Mesenchymal stem cell (in vitro differentiated cells and primary cell): Measurements from ENCODE around the gene CLDN11.

Experiments
- DNase-seq: peaks from one replicate; pipeline ENCODE4 v3.0.0-alpha.2; 2013
- H2AFZ ChIP-seq: one replicate; pipeline ENCODE4 v1.6.1; 2013; ENCODE audit warnings: low read depth, mild to moderate bottlenecking, control low read depth, inconsistent platforms, low read length, moderate library complexity
- H2AK5ac ChIP-seq: 2 replicates; pipeline ENCODE4 v1.6.1; 2013; ENCODE audit warnings: low read length, moderate library complexity, mild to moderate bottlenecking, inconsistent platforms; ENCODE audit not compliant: severe bottlenecking
- H2BK120ac ChIP-seq: one replicate; pipeline ENCODE4 v1.6.1; 2013; ENCODE audit warnings: low read depth, mild to moderate bottlenecking, inconsistent platforms, low read length, moderate library complexity
- H2BK12ac ChIP-seq, 2 experiments: one replicate each; pipeline ENCODE4 v1.6.1; 2013; ENCODE audit warnings: inconsistent platforms in 2 of 2, low read length in 2 of 2, mild to moderate bottlenecking in 2 of 2, moderate library complexity in 2 of 2, control low read depth in 1 of 2
- H2BK15ac ChIP-seq: one replicate; pipeline ENCODE4 v1.6.1; 2013; ENCODE audit warnings: mild to moderate bottlenecking, low read depth, inconsistent platforms; ENCODE audit not compliant: poor library complexity, severe bottlenecking
- H2BK5ac ChIP-seq: 2 replicates; pipeline ENCODE4 v1.6.1; 2013; ENCODE audit warnings: low read depth, mild to moderate bottlenecking, low read length, control low read depth, inconsistent platforms; ENCODE audit not compliant: poor library complexity, severe bottlenecking
- H3K14ac ChIP-seq, 2 experiments: one replicate each; pipeline ENCODE4 v1.6.1; 2013; ENCODE audit warnings: inconsistent platforms in 2 of 2, low read length in 2 of 2, control low read depth in 1 of 2, mild to moderate bottlenecking in 1 of 2, moderate library complexity in 1 of 2
- H3K18ac ChIP-seq, 2 experiments: one replicate each; pipeline ENCODE4 v1.6.1; 2013; ENCODE audit warnings: inconsistent platforms in 2 of 2, low read length in 2 of 2, control low read depth in 1 of 2, low read depth in 1 of 2, mild to moderate bottlenecking in 1 of 2
- H3K23ac ChIP-seq, 2 experiments: one replicate each; pipeline ENCODE4 v1.6.1; 2013; ENCODE audit warnings: inconsistent platforms in 2 of 2, low read length in 2 of 2, mild to moderate bottlenecking in 2 of 2, moderate library complexity in 2 of 2, control low read depth in 1 of 2
- H3K27ac ChIP-seq: 2 replicates; pipeline ENCODE4 v1.5.1; 2013; ENCODE audit warnings: mild to moderate bottlenecking, moderate library complexity, low read length, control low read depth, inconsistent platforms; ENCODE audit not compliant: poor library complexity, severe bottlenecking
- H3K27me3 ChIP-seq, 2 experiments: 2 replicates each; pipeline versions ENCODE4 v1.6.1 to v1.7.0; 2013; ENCODE audit warnings: low read length in 2 of 2, mild to moderate bottlenecking in 2 of 2, moderate library complexity in 2 of 2, control low read depth in 1 of 2, inconsistent platforms in 1 of 2; ENCODE audit not compliant: control insufficient read depth in 1 of 2, insufficient read depth in 1 of 2
- H3K36me3 ChIP-seq, 2 experiments: 2 replicates each; pipeline versions ENCODE4 v1.6.1 to v1.7.0; 2013; ENCODE audit warnings: low read length in 2 of 2, control low read depth in 1 of 2, inconsistent platforms in 1 of 2, low read depth in 1 of 2, mild to moderate bottlenecking in 1 of 2; ENCODE audit not compliant: insufficient read depth in 2 of 2, control insufficient read depth in 1 of 2
- H3K4ac ChIP-seq, 2 experiments: one replicate each; pipeline ENCODE4 v1.6.1; 2013; ENCODE audit warnings: inconsistent platforms in 2 of 2, low read length in 2 of 2, mild to moderate bottlenecking in 2 of 2, moderate library complexity in 2 of 2, control low read depth in 1 of 2, low read depth in 1 of 2
- H3K4me1 ChIP-seq: 2 replicates; pipeline ENCODE4 v1.6.1; 2013; ENCODE audit warnings: low read depth, low read length, control low read depth; ENCODE audit not compliant: control insufficient read depth, insufficient read depth
- H3K4me2 ChIP-seq: 2 replicates; pipeline ENCODE4 v1.6.1; 2013; ENCODE audit warnings: low read length, mild to moderate bottlenecking, inconsistent platforms; ENCODE audit not compliant: poor library complexity, severe bottlenecking
- H3K4me3 ChIP-seq, 2 experiments: 2 replicates each; pipeline versions ENCODE4 v1.5.1 to v1.7.0; 2013; ENCODE audit warnings: low read length in 2 of 2, mild to moderate bottlenecking in 2 of 2, control low read depth in 1 of 2, low read depth in 1 of 2; ENCODE audit not compliant: insufficient read depth in 1 of 2
- H3K79me1 ChIP-seq: replicated peaks from 2 replicates; pipeline ENCODE4 v1.6.1; 2013; ENCODE audit warnings: mild to moderate bottlenecking, control low read depth, low read length, inconsistent platforms; ENCODE audit not compliant: poor library complexity, severe bottlenecking
- H3K9ac ChIP-seq: 2 replicates; pipeline ENCODE4 v1.7.0; 2013; ENCODE audit warnings: mild to moderate bottlenecking, low read length, moderate library complexity
- H3K9me3 ChIP-seq: 2 replicates; pipeline ENCODE4 v1.7.0; 2013; ENCODE audit warnings: mild to moderate bottlenecking, low read length; ENCODE audit not compliant: control insufficient read depth
- H4K8ac ChIP-seq: one replicate; pipeline ENCODE4 v1.6.1; 2013; ENCODE audit warnings: inconsistent platforms, mild to moderate bottlenecking, low read length, moderate library complexity
- H4K91ac ChIP-seq: one replicate; pipeline ENCODE4 v1.6.1; 2013; ENCODE audit warnings: mild to moderate bottlenecking, low read length, inconsistent platforms
- WGBS: methylation state at CpG from one replicate; pipeline ENCODE4 v1.1.7; 2013; ENCODE audit warnings: mixed read lengths; 5-methylcytosine and 5-hydroxymethylcytosine counted together

Gene CLDN11

GRCh38 chr3:170432416-170432815 lies 13.7 kb downstream of the CLDN11 start:
- Histone ChIP-seq H2BK120ac (no peak overlapping the region), H2BK12ac (no peak overlapping the region), H3K36me3 (peaks cover 5 to 99% of the 10 kb centered on the region in 2 experiments), H3K27me3 (no peaks in the 10 kb centered on the region), H4K91ac (no peak overlapping the region), H4K8ac (no peak overlapping the region), H3K27ac (no peak overlapping the region), H3K4me2 (no peak overlapping the region), H3K79me1 (no peaks in the 10 kb centered on the region), H2AK5ac (no peak overlapping the region), H3K9ac (no peak overlapping the region), H3K4me1 (no peaks in the 10 kb centered on the region), H3K4ac (no peak overlapping the region), H2AFZ (no peak overlapping the region), H3K14ac (no peak overlapping the region), H3K18ac (no peak overlapping the region), H3K9me3 (no peaks in the 10 kb centered on the region), H2BK15ac (no peak overlapping the region), H3K23ac (peak overlapping the region in 1 of 2 experiments; percentile 46), H2BK5ac (no peak overlapping the region), H3K4me3 (no peak overlapping the region)
- DNase-seq = no peak
- 97% methylated on average over 14 of the region's 14 CpGs for WGBS

- no peak overlapping the region for H3K14ac ChIP-seq
- H2BK15ac ChIP-seq = no peak overlapping the region
- H3K36me3 ChIP-seq = peaks cover 5 to 77% of the 10 kb centered on the region in 2 experiments
- H3K27me3 ChIP-seq = no peaks in the 10 kb centered on the region
- H3K9me3 ChIP-seq = no peaks in the 10 kb centered on the region
- H4K8ac ChIP-seq = no peak overlapping the region
- H2AK5ac ChIP-seq = no peak overlapping the region
- H3K23ac ChIP-seq = no peak overlapping the region
- DNase-seq = no peak
- H2BK5ac ChIP-seq = no peak overlapping the region
- no peak overlapping the region for H2AFZ ChIP-seq
- no peak overlapping the region for H2BK120ac ChIP-seq
- H2BK12ac ChIP-seq = no peak overlapping the region
- H4K91ac ChIP-seq = no peak overlapping the region
- peaks cover 3% of the 10 kb centered on the region for H3K4me1 ChIP-seq
- no peak overlapping the region for H3K4ac ChIP-seq
- no peak overlapping the region for H3K9ac ChIP-seq
- WGBS = 100% methylated on average over 2 of the region's 2 CpGs
- no peak overlapping the region for H3K27ac ChIP-seq
- H3K18ac ChIP-seq = no peak overlapping the region
- no peak overlapping the region for H3K4me2 ChIP-seq
- H3K4me3 ChIP-seq = no peak overlapping the region
- no peaks in the 10 kb centered on the region for H3K79me1 ChIP-seq
These were observed 18.0 kb downstream of the CLDN11 start for GRCh38 chr3:170436697-170437096.

- Histone ChIP-seq H2BK5ac (no peak overlapping the region), H3K27ac (no peak overlapping the region), H3K18ac (peak overlapping the region in 1 of 2 experiments; percentile 29), H3K4ac (no peak overlapping the region), H3K9me3 (no peaks in the 10 kb centered on the region), H3K23ac (no peak overlapping the region), H3K14ac (no peak overlapping the region), H2BK12ac (peak overlapping the region in 1 of 2 experiments; percentile 48), H2BK120ac (no peak overlapping the region), H3K4me1 (peaks cover 3% of the 10 kb centered on the region), H3K4me3 (no peak overlapping the region), H3K4me2 (no peak overlapping the region), H2AK5ac (no peak overlapping the region), H3K36me3 (peaks cover 5 to 72% of the 10 kb centered on the region in 2 experiments), H2AFZ (no peak overlapping the region), H3K9ac (peak overlapping the region; percentile 54), H4K8ac (no peak overlapping the region), H2BK15ac (no peak overlapping the region), H4K91ac (no peak overlapping the region), H3K27me3 (no peaks in the 10 kb centered on the region), H3K79me1 (no peaks in the 10 kb centered on the region)
- DNase-seq = no peak
- 100% methylated on average over 3 of the region's 4 CpGs for WGBS
These were observed 18.5 kb downstream of the CLDN11 start for GRCh38 chr3:170437176-170437575.

- no peak overlapping the region for H2BK5ac ChIP-seq
- H3K4me1 ChIP-seq = peaks cover 3% of the 10 kb centered on the region
- no peak overlapping the region for H3K4me2 ChIP-seq
- no peak overlapping the region for H2AK5ac ChIP-seq
- H2BK120ac ChIP-seq = no peak overlapping the region
- no peak overlapping the region for H2BK12ac ChIP-seq
- no peaks in the 10 kb centered on the region for H3K27me3 ChIP-seq
- no peak overlapping the region for H3K14ac ChIP-seq
- no peak overlapping the region for H3K23ac ChIP-seq
- WGBS = 80% methylated on average over 9 of the region's 10 CpGs
- no peak overlapping the region for H4K8ac ChIP-seq
- no peak overlapping the region for H3K18ac ChIP-seq
- no peak overlapping the region for H3K4me3 ChIP-seq
- no peaks in the 10 kb centered on the region for H3K79me1 ChIP-seq
- no peak overlapping the region for H2AFZ ChIP-seq
- no peaks in the 10 kb centered on the region for H3K9me3 ChIP-seq
- peak overlapping the region in 1 of 2 experiments; percentile 20 for H3K4ac ChIP-seq
- H3K27ac ChIP-seq = no peak overlapping the region
- H3K9ac ChIP-seq = peak overlapping the region; percentile 54
- no peak overlapping the region for H2BK15ac ChIP-seq
- H4K91ac ChIP-seq = no peak overlapping the region
- no peak for DNase-seq
- H3K36me3 ChIP-seq = peaks cover 0 to 65% of the 10 kb centered on the region in 2 experiments
These were observed 19.2 kb downstream of the CLDN11 start for GRCh38 chr3:170437696-170438407.
